Activated CD4-positive, alpha-beta T cell treated with anti-CD3 and anti-CD28 coated beads, Interleukin-2, amount 50 U/mL, for 16 hours (primary cell): ENCODE measurements around the gene AARS1.
"Not testable (repeated sequence)": the region's sequence is repeated elsewhere in the genome, so short reads cannot be mapped to it uniquely, and the experiment has no call there.

Source experiments
- DNase-seq: peaks from one replicate; pipeline ENCODE4 v3.0.0-alpha.2; 2020

Gene AARS1

DNA sequence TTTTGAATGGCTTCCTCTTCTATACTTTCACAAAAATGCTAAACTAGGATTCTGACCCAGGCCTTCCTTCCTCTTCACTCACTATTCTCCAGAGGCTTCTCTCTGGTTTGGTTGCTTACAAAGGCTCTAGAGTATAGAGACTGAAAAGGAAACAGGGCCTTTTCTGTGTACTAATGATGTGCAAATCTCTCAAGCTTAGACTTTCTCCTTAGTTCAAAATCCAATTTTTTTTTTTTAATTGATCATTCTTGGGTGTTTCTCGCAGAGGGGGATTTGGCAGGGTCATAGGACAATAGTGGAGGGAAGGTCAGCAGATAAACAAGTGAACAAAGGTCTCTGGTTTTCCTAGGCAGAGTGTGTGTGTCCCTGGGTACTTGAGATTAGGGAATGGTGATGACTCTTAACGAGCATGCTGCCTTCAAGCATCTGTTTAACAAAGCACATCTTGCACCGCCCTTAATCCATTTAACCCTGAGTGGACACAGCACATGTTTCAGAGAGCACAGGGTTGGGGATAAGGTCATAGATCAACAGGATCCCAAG lies 65.3 kb downstream of the AARS1 start:
- DNase-seq, result not testable (repeated sequence)

DNA sequence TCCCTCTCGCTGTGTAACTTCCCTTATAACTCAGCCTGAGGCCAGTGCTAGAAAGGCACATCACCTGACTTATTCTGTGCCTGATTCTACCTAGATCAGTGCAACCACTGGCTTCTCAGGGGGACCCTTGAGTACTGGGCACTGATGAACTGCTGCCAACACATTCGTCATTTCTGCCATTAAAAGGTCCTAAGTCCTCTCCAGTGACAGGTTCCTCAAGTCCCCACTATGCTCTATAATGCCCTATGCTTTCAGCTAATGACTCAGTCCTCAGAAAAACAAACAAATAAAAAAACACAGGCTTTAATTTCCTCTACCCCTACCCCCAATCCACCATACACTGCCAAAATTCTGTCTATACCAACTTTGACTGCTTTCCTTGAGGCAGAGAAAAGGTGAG lies 66.1 kb downstream of the AARS1 start:
- not testable (repeated sequence) for DNase-seq

DNA sequence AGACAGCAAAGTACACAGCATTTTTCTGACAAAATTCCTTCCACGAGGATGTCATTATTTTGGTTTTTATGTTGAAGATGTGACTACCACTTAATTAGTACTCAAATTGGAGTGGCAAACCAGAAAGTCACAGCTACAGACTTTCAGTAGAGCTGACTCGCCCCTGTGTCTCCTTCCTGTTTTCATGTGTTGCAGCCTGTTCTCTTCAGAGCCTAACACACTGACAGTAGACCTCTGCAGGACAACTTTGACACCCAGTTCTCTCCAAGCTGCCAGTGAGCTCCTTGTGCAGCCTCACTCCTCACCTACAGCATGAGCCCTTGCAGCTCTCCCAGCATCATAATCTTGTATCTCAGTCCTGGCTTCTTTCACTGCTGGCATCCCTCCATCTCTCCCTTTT lies 66.7 kb downstream of the AARS1 start:
- DNase-seq, result not testable (repeated sequence)

DNA sequence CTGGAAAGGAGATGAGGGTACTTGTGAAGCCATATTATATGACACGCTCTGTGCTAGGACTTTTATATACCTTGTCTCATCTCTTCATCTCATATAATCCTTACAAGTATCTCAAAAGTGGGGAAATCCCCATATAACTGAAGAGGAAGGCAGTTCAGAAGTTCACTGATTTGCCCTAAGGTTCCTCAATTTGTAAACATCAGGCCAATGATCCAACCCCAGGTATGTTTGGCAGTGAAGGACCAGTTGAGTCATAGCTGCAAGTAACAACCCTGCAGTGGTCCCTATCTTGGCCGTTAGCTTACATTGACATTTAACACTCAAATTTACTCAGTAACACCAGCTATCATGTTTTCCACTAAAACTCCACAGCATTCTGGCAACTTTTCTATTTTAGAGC lies 70.7 kb downstream of the AARS1 start:
- DNase-seq, result not testable (repeated sequence)

DNA sequence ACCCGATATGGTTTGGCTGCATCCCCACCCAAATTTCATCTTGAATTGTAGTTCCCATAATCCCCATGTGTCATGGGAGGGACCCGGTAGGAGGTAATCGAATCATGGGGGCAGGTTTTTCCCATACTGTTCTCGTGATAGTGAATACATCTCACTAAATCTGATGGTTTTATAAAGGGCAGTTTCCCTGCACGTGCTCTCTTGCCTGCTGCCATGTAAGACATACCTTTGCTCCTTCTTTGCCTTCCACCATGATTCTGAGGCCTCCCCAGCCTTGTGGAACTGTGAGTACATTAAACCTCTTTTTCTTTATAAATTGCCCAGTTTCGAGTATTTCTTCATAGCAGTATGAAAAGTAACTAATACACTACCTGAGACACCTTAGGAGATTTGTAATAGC lies 82.9 kb downstream of the AARS1 start:
- DNase-seq, result not testable (repeated sequence)

DNA sequence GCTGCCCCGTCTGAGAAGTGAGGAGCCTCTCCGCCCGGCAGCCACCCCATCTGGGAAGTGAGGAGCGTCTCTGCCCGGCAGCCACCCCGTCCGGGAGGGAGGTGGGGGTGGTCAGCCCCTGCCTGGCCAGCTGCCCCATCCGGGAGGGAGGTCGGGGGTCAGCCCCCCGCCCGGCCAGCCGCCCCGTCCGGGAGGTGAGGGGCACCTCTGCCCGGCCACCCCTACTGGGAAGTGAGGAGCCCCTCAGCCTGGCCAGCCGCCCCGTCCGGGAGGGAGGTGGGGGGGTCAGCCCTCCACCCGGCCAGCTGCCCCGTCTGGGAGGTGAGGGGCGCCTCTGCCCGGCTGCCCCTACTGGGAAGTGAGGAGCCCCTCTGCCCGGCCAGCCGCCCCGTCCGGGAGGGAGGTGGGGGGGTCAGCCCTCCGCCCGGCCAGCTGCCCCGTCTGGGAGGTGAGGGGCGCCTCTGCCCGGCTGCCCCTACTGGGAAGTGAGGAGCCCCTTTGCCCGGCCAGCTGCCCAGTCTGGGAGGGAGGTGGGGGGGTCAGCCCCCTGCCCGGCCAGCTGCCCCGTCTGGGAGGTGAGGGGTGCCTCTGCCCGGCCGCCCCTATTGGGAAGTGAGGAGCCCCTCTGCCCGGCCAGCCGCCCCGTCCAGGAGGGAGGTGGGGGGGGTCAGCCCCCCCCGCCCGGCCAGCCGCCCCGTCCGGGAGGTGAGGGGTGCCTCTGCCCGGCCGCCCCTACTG lies 84.5 kb downstream of the AARS1 start:
- DNase-seq, result not testable (repeated sequence)

DNA sequence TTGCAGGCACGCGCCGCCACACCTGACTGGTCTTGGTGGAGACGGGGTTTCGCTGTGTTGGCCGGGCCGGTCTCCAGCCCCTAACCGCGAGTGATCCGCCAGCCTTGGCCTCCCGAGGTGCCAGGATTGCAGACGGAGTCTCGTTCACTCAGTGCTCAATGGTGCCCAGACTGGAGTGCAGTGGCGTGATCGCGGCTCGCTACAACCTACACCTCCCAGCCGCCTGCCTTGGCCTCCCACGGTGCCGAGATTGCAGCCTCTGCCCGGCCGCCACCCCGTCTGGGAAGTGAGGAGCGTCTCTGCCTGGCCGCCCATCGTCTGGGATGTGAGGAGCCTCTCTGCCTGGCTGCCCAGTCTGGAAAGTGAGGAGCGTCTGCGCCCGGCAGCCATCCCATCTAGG lies 85.3 kb downstream of the AARS1 start:
- DNase-seq, result not testable (repeated sequence)

DNA sequence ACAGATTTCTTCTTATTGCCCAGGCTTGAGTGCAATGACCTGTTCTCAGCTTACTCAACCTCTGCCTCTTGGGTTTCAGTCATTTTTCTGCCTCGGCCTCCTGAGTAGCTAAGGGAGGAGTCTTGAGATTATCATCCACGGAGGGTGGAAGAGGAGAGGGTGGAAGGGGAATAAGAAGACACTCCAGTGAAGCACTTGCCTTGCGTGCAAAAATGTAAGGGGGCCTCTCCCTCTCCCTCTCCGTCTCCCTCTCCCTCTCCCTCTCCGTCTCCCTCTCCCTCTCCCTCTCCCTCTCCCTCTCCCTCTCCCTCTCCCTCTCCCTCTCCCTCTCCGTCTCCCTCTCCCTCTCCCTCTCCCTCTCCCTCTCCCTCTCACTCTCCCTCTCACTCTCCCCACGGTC lies 85.8 kb downstream of the AARS1 start:
- DNase-seq, result not testable (repeated sequence)
